HG02610 (cell line): ENCODE data around the gene CCND2.

Source experiments
- ATAC-seq: cut with Tn5 transposase; IDR thresholded peaks from one replicate; pipeline ENCODE4 v1.9.1; 2021; ENCODE audit warnings: mild to moderate bottlenecking, moderate library complexity; ENCODE audit not compliant: unreplicated experiment

The CCND2 gene

GRCh38 chr12:4289231-4289878 lies 15.8 kb downstream of the CCND2 start:
- no peak for ATAC-seq

- no peak for ATAC-seq
Observed at GRCh38 chr12:4289998-4290790, 16.6 kb downstream of the CCND2 start.

DNA sequence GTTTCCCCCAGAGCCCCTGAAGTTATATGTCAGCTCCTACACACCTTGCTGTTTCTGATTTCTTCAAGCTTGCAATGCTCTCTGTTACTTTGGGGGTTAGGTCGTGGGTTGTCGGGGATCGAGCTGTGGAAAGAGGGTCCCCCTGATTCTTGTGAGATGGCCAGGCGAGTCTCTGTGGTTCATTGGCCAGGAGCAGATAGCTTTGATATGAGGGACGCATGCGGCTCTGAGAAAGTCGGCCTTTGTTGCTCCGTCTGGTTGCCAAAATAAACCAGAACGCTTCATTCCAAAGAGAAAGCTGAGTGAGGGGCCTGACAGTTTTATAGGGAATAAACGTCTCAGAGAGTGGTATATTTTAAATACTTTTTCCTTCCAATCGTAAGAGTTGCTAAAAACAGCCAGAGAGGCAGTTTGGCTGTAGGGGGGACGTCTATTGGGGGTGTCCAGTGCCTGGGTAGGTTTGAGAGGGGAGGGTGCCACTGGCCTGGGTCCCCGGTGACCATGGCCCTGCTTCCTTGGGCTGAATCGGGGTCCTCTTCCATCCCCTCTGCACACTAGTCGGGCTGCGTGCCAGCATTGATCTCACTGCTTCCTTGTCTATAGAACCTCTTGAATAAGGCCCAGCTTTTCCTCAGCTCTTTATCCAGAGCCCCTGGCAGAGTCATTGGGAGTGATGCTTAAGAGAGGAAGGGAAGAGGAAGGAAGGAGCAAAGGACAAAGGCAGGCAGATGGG lies 18.9 kb downstream of the CCND2 start:
- no peak for ATAC-seq

GRCh38 chr12:4293299-4293965 lies 19.9 kb downstream of the CCND2 start:
- no peak for ATAC-seq

DNA sequence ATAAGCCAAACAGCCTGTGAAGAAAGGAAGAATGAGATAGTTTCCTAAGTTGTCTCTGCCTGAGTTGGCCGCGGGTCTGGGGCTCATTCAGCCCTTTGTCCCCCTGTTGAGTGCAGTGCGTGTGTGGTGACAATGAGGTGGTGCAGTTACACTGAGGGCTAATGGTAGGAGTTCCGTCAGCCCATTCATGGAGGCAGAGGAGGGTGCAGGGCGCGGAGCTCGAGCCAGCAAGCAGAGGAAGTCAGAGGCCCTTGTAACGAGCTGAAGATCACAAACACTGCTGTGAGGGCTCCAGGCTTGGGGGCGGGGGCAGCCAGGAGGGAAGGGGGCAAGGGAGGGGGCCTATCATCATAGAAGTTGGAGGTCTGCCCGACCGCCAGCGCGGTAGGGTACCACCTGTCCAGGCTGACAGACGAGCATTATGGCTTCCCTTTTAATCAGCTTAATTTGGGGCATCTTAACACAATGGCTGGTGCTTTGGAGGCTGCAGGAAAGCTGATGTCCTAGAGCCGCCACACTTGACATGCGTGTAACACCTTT lies 20.5 kb downstream of the CCND2 start:
- ATAC-seq, result no peak

GRCh38 chr12:4296751-4297150 lies 23.2 kb downstream of the CCND2 start:
- ATAC-seq, result no peak

DNA sequence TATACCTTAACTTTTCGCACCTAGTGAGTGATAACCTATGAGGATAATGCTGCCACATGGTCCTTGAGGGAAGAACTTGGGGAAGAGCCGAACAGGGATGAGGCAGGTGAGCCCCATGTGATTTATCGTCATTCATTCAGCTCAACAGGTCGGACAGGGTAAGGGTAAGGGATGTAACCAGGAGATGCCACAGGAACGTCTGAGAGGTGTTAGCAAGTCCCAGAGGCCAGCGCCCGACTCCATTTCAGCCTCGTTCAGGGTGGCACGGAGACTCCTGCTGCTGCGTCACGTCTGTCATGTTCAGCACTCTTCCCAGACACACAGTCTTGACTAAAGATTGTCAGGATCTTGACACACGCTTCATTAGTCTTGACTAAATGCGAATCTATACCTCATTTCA lies 24.1 kb downstream of the CCND2 start:
- no peak for ATAC-seq

DNA sequence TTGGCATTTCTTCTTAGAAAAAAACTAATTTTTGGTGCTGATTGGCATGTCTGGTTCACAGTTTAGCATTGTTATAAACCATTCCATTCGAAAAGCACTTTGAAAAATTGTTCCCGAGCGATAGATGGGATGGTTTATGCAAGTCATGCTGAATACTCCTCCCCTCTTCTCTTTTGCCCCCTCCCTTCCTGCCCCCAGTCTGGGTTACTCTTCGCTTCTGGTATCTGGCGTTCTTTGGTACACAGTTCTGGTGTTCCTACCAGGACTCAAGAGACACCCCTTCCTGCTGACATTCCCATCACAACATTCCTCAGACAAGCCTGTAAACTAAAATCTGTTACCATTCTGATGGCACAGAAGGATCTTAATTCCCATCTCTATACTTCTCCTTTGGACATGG lies 27.3 kb downstream of the CCND2 start:
- ATAC-seq, result no peak

- ATAC-seq, result no peak
Observed at GRCh38 chr12:4301932-4302501, 28.5 kb downstream of the CCND2 start.

DNA sequence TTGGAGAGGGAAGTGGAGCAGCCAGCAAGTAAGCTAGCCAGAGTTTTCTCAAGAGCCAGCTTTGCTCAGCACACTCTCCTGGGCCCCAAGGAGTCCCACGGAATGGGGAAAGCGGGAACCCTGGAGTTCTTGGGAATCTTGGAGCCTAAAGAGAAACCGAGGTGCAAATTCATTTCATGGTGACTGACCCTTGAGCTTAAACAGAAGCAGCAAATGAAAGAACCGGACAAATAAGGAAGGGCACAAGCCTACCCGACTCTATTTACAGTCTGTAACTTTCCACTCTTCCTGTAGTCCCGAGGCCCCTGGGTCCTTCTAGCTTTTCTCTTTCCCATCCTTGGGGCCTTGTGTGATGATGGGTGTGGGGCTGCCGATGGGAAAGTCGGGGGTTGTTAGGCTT lies 29.3 kb downstream of the CCND2 start:
- ATAC-seq, result no peak

- no peak for ATAC-seq
Observed at GRCh38 chr12:4303750-4304149, 30.2 kb downstream of the CCND2 start.

GRCh38 chr12:4307593-4308333 lies 34.2 kb downstream of the CCND2 start:
- no peak for ATAC-seq

- ATAC-seq, result no peak
Observed at GRCh38 chr12:4308334-4308950, 34.9 kb downstream of the CCND2 start.

DNA sequence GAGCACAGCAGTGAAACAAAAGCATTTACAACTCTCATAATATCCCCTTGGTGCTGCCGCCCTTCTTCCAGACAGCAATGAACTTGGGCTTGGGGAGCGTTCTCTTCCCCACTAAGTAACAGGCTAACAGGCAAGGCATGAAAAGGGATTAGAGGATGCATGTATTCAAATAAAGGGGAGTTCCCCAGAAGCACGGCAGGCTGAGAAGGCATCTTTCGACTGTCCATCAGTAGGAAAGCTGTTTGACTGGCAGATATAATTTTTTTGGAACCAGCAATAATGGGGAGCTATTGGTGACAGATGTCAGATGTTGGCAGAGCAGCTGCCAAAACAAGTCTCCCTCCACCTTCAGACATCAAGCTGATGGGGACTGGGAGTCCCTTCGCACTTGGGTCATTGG lies 38.2 kb downstream of the CCND2 start:
- no peak for ATAC-seq

- ATAC-seq, result no peak
Observed at GRCh38 chr12:4312251-4312650, 38.7 kb downstream of the CCND2 start.

DNA sequence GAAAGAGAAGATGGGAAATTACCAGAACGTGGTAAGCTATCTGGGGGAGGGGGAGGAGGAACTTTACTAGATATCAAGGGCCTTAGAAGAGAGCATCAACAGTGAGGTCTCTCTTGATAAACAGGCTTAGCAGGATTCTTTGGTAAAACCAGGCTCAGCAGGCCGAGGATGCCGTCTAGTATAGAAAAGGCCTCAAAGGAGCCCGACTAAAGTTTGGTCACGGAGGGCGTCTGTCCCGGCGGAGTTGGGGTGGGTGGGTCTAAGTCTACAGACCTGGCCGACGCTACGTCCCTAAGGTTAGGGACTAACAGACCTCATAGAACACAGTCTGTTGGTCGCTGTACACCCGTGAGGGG lies 46.9 kb downstream of the CCND2 start:
- ATAC-seq, result peak; percentile 36

DNA sequence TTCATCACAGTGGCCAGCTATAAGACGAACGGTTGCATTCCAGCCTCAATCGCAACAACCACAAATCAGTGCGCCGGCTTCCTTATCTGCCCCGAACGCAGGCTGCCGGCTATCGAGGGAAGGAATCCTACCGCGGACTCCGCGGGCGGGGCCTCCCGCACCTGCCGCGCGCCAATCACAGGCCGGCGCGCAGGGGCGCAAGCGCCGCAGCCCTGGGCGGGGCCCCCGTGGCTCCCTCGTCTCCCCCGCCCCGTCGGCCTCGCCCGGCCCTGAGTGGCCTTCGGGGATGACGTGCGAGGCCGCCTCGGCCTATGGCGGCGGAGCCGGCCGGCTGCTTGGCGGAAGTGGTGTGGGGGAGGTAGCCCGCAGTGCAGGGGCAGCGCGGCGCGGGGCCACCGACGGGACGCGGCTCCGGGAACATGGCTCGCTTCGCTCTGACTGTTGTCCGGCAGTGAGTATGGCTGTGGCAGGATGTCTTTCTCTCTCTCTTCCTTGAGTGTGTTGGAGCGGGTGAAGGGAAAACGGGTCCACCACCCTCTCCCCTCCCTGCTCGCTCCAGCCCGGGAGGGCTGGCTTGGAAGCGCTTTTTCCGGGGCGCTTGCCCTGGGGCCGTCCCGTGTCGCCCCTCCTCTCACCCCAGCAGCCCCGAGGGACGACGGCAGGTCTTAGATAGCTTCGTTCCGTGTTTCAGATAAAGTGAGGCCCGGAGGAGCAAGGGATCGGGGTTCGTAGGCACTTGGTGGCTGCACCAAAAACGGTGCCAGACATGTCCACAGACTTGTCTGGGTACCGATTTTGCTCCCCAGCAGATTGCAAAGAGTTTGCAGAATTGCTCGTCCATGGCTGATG lies 47.5 kb downstream of the CCND2 start, which contains the start of gene TIGAR:
TIGAR (plus strand) TSS at position 361 of the 849 bp plus-strand sequence; CDS start at position 420, 59 bp downstream.
- ATAC-seq, result peak; percentile 97

DNA sequence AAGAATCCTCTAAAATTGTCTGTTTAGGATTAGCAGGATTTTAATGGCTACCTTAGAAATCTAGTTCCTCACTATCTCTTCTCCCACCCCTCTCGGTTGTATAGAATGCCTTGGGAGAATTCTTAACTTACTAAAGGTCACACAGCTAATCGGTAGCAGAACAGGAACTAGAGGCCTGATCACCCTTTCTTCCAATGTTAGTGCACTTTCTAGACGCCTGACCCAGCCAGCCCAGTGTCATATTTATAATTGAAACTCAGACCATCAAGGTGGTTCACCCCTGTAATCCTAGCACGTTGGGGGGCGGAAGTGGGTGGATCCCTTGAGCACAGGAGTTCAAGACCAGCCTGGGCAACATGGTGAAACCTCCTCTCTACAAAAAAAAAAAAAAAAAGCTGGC lies 49.2 kb downstream of the CCND2 start:
- ATAC-seq, result no peak
